SU-DHL-6 (cell line): ENCODE results near the gene CCDC170.

ENCODE experiments used
- H2AFZ ChIP-seq: fragments of 200-600 bp; sonication (generic); 2 replicates; pipeline ENCODE4 v1.6.1; 2014; ENCODE audit warnings: low read depth, mild to moderate bottlenecking, moderate library complexity, mixed read lengths, antibody characterized with exemption, low read length; ENCODE audit not compliant: severe bottlenecking
- H3F3A ChIP-seq: fragments of 200-600 bp; shearing (Covaris generic); 2 replicates; pipeline ENCODE4 v1.6.0; 2016; ENCODE audit warnings: antibody characterized with exemption, mild to moderate bottlenecking; ENCODE audit not compliant: insufficient read depth
- H3K27ac ChIP-seq: fragments of 200-600 bp; sonication (generic); 2 replicates; pipeline ENCODE4 v1.5.1; 2016; ENCODE audit warnings: low read depth, mild to moderate bottlenecking, low read length, moderate library complexity, mixed read lengths
- H3K27me3 ChIP-seq: fragments of 200-600 bp; sonication (generic), shearing (Covaris generic); 2 replicates; pipeline ENCODE4 v1.6.0; 2014; ENCODE audit warnings: mild to moderate bottlenecking, low read length
- H3K36me3 ChIP-seq: fragments of 200-600 bp; sonication (generic); 2 replicates; pipeline ENCODE4 v1.6.1; 2014; ENCODE audit warnings: mild to moderate bottlenecking, low read length, mixed read lengths
- H3K4me2 ChIP-seq: fragments of 300-600, 200-600 bp; shearing (Covaris generic), sonication (generic); 2 replicates; pipeline ENCODE4 v1.6.0; 2014; ENCODE audit warnings: low read length, low read depth, mild to moderate bottlenecking; ENCODE audit not compliant: poor library complexity, severe bottlenecking
- H3K4me3 ChIP-seq: fragments of 200-600 bp; sonication (generic); 2 replicates; pipeline ENCODE4 v1.5.1; 2014; ENCODE audit warnings: antibody characterized with exemption, low read length, mild to moderate bottlenecking, mixed read lengths; ENCODE audit not compliant: insufficient read depth, poor library complexity, severe bottlenecking
- H3K79me2 ChIP-seq: fragments of 200-600 bp; sonication (generic); 2 replicates; pipeline ENCODE4 v1.6.1; 2014; ENCODE audit warnings: mild to moderate bottlenecking, low read length, moderate library complexity; ENCODE audit not compliant: insufficient read depth
- H3K9ac ChIP-seq: fragments of 200-600 bp; sonication (generic); 2 replicates; pipeline ENCODE4 v1.7.0; 2014; ENCODE audit warnings: mild to moderate bottlenecking, low read length
- H3K9me2 ChIP-seq: fragments of 200-600 bp; sonication (generic); replicated peaks from 2 replicates; pipeline ENCODE4 v1.6.1; 2014; ENCODE audit warnings: low read length; ENCODE audit not compliant: insufficient read depth
- H3K9me3 ChIP-seq: fragments of 200-600 bp; sonication (generic); 2 replicates; pipeline ENCODE4 v1.6.1; 2014; ENCODE audit warnings: low read length, mixed read lengths; ENCODE audit not compliant: insufficient read depth
- H4K20me1 ChIP-seq: fragments of 200-600 bp; sonication (generic); 2 replicates; pipeline ENCODE4 v1.6.1; 2014; ENCODE audit warnings: low read depth, mild to moderate bottlenecking, antibody characterized with exemption, low read length, moderate library complexity, mixed read lengths
- EZH2phosphoT487 ChIP-seq: fragments of 200-600 bp; sonication (generic), shearing (Covaris generic); conservative IDR thresholded peaks from 2 replicates; pipeline ENCODE4 v1.6.1; 2018; ENCODE audit warnings: mild to moderate bottlenecking, antibody characterized with exemption, low read length, moderate library complexity, mixed read lengths
- TF ChIP-seq, protein P1 (sequence below): fragments of 200-600 bp; sonication (generic); IDR thresholded peaks from one replicate; pipeline ENCODE4 v1.5.1; 2017; ENCODE audit warnings: antibody characterized with exemption, mild to moderate bottlenecking, low read length, moderate library complexity; ENCODE audit not compliant: insufficient read depth, poor library complexity, severe bottlenecking

The CCDC170 gene

DNA sequence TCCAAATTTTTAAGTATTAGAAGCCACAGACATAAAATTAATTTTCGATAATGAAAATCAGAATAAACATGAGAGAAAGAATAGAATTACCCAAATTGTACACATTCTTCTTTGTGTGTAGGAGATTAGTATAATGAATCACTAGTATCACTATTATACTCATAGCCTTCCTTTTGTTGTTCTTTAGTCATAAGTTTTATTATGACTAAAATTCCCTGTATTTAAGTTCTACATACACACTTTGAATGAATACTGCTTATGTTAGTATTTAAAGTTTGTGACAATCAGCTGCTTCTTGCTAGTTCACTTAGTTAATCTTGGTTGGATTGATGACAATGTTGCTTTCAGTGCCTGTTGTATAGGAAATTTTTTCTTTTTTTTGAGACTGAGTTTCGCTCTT is 72.7 kb downstream of the CCDC170 start:
- no peaks in the 10 kb centered on the region for H3K9me3 ChIP-seq
- H3K79me2 ChIP-seq = no peaks in the 10 kb centered on the region
- H3K27ac ChIP-seq = no peak overlapping the region

DNA sequence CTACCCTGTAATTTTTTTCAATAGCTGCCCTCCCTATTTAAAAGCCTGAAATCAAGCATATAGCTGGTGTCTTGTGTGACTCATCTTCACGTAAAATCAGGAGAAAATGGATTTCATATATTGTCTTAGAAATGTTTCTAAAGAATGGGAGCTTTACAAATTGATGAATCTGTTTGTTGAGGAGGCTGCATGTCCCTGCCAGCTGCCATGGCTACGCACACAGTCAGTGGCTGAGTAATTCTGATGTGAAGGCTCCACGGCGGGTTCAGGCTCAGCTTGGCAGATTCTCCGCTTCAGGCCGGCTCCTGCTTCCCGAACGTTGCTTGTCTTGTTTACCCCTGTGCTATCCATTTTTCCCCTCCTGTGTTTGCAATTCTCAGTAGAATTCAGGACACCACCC is 82.8 kb downstream of the CCDC170 start:
- H3K27me3 ChIP-seq = no peaks in the 10 kb centered on the region
- no peaks in the 10 kb centered on the region for H3K79me2 ChIP-seq
- H3K9ac ChIP-seq = no peak overlapping the region
- no peak overlapping the region for H3K4me2 ChIP-seq
- no peak overlapping the region for H3K27ac ChIP-seq
- H3F3A ChIP-seq = no peaks in the 10 kb centered on the region
- H4K20me1 ChIP-seq = no peaks in the 10 kb centered on the region
- H2AFZ ChIP-seq = no peak overlapping the region
- H3K4me3 ChIP-seq = no peak overlapping the region
- H3K9me3 ChIP-seq = no peaks in the 10 kb centered on the region
- no peaks in the 10 kb centered on the region for H3K9me2 ChIP-seq
- H3K36me3 ChIP-seq = no peaks in the 10 kb centered on the region
- TF ChIP-seq EZH2phosphoT487 = no peak
- TF ChIP-seq, protein P1, sequence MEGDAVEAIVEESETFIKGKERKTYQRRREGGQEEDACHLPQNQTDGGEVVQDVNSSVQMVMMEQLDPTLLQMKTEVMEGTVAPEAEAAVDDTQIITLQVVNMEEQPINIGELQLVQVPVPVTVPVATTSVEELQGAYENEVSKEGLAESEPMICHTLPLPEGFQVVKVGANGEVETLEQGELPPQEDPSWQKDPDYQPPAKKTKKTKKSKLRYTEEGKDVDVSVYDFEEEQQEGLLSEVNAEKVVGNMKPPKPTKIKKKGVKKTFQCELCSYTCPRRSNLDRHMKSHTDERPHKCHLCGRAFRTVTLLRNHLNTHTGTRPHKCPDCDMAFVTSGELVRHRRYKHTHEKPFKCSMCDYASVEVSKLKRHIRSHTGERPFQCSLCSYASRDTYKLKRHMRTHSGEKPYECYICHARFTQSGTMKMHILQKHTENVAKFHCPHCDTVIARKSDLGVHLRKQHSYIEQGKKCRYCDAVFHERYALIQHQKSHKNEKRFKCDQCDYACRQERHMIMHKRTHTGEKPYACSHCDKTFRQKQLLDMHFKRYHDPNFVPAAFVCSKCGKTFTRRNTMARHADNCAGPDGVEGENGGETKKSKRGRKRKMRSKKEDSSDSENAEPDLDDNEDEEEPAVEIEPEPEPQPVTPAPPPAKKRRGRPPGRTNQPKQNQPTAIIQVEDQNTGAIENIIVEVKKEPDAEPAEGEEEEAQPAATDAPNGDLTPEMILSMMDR = no peak

More for the DNA sequence above, 72.7 kb downstream of the CCDC170 start:
- Histone ChIP-seq H3K4me3 (no peak overlapping the region), H3K4me2 (no peak overlapping the region), H3K9me2 (no peaks in the 10 kb centered on the region; the same call in 1 of the 2 replicates), H3K9ac (no peak overlapping the region), H4K20me1 (no peaks in the 10 kb centered on the region), H3K36me3 (no peaks in the 10 kb centered on the region), H2AFZ (no peak overlapping the region), H3F3A (no peaks in the 10 kb centered on the region), H3K27me3 (no peaks in the 10 kb centered on the region)
- no peak for TF ChIP-seq EZH2phosphoT487
- TF ChIP-seq, protein P1 = no peak

DNA sequence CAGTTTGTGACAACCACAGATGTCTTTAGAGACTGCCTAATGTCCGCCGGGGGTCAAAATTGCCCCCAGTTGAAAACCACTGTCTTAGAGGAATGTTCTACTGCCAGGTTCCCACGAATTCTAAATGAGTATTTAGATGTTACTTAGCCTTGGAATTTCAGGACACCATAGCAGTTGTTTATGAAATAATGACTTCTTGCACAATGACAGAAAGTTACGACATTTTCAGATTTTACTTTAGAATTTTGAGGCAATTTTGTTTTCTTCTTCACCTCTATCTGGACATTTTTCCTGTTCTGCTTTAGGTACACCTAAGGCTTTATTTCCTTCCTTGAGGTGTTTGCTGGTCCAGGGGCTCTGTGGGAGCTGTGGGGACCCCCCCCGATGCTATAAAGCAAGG is 83.4 kb downstream of the CCDC170 start:
- Histone ChIP-seq H4K20me1 (no peaks in the 10 kb centered on the region), H3K79me2 (no peaks in the 10 kb centered on the region), H3K4me3 (no peak overlapping the region), H3K36me3 (no peaks in the 10 kb centered on the region), H2AFZ (no peak overlapping the region), H3K27ac (no peak overlapping the region), H3K4me2 (no peak overlapping the region), H3K9ac (no peak overlapping the region), H3K27me3 (no peaks in the 10 kb centered on the region), H3K9me3 (no peaks in the 10 kb centered on the region), H3F3A (no peaks in the 10 kb centered on the region), H3K9me2 (no peaks in the 10 kb centered on the region)
- TF ChIP-seq, protein P1 = no peak
- no peak for TF ChIP-seq EZH2phosphoT487
